Esophagus mucosa (tissue), 1 donor: ENCODE measurements around the gene CHST11. TPM values are rescaled to one million over a fixed set of nuclear protein-coding genes. Genes with fewer than 3 reads are reported as not detected.

ENCODE experiments used
- ATAC-seq: fragments of 200-7000 bp; cut with Tn5 transposase; one replicate; pipeline ENCODE4 v1.9.1; 2020
- total RNA-seq: library from RNA; stranded (reverse); gene quantifications from one replicate; pipeline ENCODE4 v1.2.4, GENCODE V29; 2023
- donor health status: DM: yes; HTN: yes; CAD: no.

The CHST11 gene
- total RNA-seq, 1 donor from 2014 or later, result 7.3 TPM

DNA sequence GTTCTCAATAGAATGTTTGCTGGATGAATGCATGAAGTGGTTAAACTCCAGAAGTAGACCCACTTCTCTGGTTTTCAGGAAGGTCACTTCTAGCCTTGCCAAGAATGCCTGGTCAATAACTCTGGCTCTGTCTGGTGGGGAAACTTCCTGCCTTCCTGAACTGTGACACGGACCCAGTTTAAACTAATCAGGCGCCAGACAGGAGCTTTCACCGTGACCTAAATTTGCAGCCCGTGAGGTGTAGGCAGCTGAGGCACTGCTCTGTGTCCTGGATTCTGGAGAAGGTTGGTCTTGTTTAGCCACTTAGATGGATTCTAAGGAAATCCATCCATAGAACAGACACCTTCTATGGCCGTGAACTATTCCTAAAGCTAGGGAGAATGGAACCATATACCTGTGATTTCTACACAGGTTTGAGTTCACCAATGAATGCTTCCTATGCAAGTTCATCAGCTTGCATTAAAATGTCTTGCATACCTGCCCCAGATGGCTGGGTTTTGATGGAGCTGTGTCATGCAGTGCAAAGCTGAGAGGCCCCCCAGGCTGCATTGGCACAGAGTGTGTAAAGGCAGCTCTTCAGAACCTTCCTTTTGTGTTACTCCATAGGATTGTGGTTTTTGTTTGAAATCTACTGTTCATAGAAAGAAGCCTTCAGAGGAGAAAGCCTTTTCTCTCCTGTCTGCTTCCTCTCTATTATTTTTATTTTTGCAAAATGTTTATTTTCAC, 4.4 kb downstream of the CHST11 start:
- ATAC-seq, result no peak

DNA sequence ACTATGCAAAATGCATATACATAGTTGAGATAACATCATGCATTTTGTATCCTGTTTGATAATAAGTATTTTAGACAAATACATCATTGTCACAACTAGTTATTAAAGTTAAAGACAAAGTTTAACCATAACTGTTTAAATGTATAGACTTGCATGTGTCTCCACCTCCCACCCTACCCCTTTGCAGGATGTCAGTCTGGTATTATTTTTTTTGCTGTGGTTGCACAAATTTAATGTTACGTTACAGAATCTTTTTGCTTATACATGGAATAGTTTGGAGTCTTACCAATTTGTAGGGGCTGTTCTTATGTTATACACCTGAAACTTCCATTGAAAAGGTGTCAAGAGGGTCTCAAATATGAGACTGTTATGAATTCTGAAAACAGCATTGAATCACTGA, 5.6 kb downstream of the CHST11 start:
- ATAC-seq, result no peak

DNA sequence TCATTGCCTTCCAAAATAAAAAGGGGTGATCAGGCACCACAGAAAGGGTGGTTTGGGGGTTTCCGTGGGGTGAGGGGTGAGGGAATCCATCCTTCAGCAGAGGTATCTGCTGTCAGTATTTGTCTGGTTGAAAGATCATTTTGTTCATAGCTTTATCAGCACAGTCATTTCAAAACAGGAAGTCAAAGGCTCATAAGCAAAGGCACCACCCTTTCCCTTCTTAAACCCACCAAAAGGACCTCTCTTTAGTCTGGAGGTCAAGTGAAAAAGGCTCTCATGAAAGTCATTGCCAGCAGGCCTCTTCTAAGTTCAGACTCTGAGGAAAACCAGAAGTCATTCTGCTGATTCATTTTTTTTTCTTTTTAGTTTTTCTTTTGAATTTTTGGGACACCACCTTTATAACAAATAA, 6.2 kb downstream of the CHST11 start:
- ATAC-seq, result peak; percentile 9

DNA sequence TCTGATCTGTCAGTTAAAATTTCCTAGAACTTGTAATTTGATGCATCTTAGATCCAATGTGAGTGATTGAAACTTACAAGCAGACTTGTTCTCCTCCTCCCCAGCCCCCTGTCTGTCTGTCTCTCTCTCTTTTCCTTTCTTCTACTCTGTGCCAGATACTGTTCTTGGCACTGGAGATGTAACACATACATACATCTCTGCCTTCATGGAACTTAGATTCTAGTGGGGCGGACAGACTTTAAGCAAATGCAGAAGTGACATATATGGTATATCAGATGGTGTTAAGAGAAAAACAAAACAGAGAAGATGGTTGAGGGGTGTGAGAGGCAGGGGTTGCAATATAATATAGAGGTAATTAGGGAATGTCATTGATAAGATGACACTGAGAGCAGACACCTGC, 6.6 kb downstream of the CHST11 start:
- no peak for ATAC-seq

DNA sequence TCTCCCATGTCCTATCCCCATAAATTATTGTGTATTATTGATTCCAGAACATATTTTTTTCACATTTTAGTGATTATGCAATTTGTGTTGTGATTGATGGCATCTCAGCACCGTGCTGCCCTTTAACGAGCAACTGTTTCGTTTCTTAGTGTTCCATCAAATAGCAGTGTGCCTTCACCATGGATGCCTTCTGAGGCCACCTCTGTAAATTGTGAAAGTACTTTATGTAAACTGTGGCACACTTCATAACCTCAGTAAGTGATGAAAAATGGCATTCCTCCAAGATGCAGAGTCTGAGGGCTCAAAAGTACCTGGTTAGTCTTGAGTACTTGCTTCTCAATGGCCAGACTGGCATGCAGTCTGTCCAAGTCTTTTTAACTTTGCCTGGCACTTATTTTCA, 8.2 kb downstream of the CHST11 start:
- no peak for ATAC-seq

DNA sequence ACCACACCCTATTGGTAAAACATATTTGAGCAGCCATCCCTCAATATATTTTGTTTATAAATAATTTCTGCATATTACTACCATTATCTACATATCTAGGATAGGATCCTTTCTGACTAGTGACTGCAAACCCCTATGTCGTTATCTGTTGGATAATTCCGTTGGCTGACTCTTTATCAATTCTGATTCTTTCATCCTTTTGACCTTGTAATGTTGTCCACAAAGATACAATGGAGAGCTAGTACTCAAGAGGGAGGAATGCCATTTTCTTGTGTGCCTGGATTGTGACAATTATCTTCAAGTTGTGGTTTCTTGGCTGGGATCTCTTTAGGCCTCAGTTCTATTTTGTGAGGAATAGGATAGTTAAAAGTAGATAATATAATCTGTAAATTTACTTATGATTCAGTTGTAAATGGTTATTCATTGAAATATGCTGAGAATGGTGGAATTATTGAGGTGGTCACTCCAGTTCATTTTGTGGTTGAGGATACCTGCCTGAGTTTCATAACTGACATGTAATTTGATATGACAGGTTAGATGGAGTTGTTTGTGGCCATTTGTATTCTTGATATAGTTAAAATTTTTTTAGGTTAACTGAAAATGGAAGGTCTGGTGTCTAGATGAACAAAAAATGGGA, 10.1 kb downstream of the CHST11 start:
- ATAC-seq, result no peak

DNA sequence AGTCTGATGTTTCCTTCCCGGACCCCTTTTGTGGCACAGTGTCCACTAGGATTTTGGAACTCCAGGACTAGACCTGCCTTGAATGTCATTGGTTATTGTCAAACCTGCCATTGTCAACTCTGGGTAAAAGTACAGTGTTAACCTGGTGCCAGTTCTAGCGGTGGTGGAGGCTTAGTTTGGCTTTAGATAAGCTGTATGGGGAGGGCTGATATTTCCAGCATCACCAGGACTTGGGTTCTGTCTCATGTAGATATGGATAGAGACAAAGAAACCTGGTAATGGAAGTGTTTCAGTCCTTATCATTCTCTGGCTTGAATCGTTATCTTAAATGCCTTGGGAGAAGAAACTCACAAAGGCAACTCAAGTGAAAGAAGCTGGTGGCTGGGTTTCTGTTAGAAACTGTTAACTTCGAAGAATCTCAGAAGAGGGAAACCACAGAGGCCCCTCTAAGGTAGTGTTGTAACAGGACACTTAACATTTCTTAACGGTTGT, 10.6 kb downstream of the CHST11 start:
- ATAC-seq, result no peak

DNA sequence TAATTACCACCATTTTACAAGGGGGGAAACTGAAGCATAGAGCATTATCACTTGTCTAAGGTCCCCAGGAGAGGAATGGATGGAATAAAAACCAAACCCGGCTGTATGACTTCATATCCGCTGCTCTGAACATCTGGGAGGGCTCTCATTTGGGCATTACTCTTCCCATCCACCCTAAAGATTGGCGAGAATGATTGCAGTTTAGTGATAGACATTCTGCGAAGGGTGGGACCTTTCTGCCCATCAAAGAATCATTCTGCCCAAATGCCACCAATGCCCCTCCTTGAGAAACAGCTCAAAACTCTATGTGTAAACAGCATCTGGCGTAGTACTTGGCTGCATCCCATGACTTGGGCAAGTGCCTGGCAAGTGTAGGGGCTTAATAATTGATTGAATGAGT, 11.6 kb downstream of the CHST11 start:
- ATAC-seq, result no peak

DNA sequence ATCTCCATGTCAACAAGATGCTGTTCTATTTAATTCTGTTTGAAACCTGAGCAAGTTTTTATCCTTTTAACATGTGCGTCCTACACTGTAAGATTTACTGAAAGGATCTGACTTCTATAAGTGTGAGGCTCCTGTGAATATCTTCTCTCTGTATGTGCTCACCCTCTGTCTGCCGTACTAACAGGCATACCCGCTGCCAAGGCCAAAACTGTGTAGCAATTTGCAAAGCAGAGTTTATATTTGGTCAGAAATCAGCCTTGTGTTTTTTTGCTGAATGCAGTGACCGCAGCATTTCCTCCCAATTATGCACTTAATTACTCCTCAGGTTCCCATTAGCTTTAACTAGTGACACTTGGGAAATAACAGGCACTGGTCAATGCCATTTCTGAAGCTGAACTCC, 12.3 kb downstream of the CHST11 start:
- no peak for ATAC-seq

DNA sequence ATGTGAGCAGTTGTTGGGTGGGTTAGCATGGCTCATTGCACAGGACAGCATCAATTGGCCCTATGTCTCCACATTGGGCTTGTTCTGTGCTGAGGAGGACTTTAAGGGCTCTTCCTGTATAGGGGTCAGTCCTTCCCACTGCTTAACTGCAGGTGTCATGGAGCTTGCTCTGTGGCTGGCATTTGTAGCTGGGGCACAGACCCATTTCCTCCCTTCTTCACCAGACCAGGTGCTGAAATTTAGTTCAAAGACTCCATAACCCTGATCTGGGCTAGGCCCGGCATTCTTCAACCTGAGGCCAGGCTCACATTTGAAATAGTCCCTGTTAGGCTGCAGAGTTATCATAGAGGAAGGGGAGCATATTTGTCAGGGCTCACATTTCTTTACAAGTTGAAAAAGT, 12.8 kb downstream of the CHST11 start:
- ATAC-seq, result no peak

DNA sequence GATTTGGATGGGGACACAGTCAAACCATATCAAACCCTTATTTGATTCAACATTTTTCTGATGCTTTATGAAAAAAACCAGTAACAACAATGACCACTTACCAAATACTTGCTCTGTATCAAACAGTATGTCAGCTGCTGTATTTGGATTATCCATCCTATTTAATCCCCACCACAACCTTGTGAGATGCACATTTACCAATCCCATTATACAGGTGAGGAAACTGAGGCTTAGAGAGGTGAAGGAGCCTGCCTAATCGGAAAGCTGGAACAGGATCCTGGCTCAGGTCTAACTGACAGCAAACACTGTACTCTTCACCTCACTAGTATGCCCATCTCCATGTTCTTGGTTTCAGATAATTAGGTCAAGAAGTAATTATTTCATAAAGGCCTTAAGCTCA, 13.8 kb downstream of the CHST11 start:
- no peak for ATAC-seq

DNA sequence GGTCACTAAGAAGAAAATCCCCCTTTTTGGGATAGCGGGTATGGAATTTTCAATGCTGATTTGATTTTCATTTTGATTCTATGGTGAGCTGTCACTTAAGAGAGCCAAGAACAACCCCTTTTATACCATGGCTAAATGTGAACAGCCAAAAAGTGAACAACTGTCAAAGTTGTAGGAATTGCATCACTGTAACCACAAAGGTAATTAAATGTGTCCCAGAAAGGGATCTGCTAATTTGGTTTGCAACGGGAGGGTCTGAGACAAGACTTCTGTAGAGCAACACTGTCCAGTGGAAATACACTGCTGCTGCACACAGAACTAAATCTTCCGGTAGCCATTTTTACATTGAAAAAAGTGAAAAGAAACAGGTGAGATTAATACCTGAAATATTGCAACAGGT, 14.6 kb downstream of the CHST11 start:
- ATAC-seq, result no peak

DNA sequence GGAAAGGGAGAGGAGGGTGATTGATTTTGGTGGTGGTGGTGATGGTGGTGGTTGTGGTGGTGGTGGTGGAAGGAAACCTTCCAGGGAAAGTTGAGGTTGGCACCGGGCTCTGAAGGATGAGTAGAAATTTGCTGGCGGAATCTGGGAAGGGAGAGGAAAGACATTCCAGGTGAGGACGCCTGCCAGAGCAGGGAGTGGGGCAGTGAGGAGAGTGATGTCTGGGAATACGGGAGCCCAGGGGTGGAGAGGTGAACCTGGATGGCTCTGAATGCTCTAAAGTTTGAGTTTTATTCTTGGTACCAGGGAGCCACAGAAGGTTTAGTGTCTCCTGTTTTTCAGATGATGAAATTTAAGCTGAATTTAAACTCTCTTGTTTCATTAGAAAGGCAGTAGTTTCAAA, 16.0 kb downstream of the CHST11 start:
- ATAC-seq, result no peak

DNA sequence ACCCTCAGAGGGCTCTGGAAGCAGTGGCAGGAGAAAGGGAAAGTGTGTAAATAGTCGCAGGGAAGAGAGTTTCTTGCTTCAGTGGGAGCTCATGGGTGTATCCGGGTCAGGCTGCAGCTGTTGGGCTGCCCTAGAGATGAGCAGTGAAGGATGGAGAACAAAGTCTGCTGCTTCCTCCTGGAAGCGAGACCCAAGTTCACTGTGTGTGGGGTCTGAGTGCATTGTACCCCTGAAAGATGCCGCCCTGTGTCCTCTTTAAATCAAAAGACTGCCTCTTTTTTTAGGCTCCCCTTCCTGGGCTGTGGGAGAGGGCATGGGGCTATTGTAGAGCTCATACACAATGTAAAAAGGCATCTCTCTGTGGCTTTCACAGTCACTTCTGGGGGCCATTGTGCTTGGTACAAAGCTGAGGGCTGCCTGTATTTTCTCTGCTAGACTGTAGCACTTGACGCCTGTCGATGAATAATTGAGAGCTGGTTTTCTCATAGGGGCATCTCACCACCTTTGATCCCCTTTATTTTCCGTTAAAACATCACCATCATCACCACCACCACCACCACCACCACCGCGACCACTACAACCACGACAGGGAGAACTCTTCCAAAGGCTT, 16.7 kb downstream of the CHST11 start:
- ATAC-seq, result peak; percentile 36

DNA sequence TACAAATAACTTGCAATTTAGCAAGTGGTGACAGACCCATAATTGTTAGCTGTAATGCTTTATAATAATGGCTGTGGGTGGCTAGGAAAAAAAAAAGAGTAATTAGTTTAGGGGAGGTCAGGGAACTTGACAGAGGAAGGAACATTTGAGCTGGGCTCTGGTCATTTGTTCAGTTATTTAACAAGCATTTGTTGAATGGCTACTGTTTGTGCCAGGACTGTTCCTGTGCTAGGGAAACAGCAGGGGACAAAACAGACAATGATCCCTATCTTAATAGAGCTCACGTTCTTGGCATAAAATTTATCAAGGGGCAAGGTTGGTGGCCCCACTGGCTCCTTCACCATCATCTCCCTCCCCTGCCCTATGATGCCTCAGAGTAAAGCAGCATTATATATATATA, 18.5 kb downstream of the CHST11 start:
- no peak for ATAC-seq

DNA sequence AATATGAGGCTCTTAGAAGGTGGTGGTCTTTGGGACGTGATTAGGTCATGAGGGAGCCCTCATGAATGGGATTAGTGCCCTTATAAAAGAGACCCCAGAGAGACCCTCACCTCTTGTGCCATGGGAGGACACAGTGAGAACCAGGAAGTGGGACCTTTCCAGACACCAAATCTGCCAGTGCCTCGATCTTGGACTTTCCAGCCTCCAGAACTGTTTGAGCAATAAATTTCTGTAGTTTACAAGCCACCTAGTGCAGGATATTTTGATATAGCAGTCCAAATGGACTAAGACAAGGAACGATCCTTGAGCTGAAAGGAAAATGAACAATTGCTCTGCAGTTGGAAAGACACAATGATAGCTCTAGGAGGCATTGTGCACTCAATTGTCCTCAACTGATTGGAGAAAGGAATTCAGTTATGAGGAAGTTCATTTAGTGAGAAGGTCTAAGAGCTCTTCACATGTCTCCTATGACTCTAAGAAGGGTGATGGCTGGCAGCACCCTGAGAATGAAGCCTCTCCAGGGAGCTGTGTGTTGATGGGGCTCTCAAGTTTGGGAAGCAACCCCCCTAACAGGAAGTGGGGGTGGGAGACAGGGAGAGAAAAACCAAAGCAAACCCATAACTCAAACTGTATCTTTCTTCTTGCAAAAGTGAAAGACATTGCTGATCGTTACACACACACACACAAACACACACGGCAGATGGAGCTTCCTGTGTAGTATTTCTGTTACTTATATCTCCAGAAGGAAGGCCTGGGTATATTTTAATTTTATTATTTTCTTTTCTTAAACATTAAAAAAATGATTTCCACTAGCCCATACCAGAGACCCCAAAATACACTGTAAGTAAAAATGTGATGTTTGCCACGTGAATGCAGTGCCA, 21.0 kb downstream of the CHST11 start:
- no peak for ATAC-seq

DNA sequence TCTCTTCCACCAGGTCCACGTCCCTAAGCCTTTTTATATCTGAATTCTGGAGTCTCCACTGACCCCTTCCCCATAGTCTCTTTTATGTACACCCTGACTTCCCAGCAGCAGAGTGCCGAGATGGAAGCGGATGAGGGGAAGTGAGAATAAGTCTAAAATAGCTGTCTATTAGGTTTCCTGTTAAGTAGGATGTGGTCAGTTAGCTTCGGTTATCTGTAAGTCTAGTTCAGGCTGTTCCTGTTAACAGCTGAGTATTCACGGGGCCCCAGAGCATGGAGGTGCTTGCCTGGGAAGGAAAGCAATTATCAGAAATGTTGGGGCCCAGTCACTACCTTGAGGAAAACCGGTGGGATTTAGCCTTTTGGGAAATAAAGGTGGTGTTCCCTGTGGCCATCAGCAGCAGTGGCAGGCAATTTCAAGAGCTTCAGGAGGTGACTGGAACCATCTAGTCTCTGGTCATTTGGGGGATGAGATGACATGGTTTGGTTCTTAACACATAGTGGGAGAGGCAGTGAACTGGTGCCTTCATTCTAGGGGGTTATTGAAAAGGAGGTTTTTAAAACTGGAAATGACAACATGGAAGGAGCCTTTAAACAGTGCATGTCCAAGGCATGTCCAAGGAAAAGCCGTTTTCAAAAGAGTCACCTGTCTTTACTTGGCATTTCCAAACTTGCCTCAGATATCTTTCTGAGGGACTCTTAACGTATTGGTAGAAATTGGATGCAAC, 21.8 kb downstream of the CHST11 start:
- peak; percentile 64 for ATAC-seq

DNA sequence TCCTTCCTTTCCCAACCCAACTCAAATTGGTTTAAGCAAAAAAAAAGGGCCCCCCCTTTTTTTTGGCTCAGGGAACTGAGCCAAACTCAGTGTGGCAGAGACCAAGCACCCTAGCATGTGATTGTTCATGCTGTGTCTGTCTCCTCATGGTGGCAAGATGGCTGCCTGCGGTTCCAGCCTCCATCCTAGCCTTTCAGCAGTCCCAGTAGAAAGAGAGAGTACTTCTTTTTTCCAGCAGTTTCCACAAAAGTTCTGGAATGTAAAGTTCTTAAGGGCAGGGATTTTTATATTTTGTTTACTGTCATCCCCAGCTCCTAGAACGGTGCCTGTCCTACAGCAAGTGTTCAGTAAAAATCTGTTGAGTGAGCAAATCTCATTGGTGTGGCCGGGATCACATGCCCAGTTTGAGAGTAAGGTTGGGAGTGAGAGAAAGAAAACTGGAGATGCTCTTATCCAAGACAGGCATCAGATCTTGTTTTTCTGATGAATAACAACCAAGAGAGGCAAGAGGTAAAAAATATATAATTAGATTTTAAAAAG, 22.4 kb downstream of the CHST11 start:
- no peak for ATAC-seq

DNA sequence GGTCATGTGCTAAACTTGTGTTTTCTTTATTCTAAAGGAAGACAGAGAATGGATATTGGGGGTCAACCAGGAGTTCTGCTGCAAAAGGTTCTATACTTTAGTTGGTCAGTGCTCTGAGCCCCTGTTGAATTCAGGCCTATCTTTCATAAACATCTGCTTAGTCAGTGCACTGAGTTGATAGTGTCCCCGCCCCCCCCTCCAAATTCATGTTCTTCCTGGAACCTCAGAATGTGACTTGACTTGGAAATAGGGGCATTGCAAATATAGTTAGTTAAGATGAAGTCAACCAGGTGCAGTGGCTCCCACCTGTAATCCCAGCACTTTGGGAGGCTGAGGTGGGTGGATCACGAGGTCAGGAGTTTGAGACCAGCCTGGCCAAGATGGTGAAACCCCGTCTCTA, 23.3 kb downstream of the CHST11 start:
- ATAC-seq, result no peak

DNA sequence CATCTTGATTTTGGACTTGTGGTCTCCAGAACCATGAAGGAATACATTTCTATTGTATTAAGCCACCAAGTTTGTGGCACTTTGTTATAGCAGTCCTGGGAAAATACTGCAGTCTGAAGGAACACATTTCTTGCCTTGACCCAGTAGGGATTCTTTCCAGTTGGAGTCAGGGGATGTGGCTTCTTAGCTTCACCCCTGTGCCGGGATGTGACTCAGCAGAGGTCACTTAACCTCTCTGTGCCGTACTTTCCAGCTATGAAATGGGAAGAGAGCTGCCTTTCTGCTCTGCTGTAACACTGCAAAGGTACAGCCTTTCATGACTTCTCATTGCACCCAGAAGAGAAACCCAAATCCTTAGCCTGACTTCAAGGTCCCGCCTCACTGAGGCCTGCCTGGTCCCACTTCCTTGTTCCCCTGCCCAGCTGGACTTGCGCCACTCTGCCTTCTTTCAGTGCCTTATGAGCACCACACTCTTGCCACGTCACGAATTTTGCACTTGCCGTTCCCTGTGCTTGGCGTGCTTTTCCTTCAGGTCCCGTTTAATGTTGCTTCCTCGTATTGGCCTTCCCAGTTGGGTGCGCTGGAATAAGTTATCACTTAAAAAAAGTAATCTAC, 24.2 kb downstream of the CHST11 start:
- ATAC-seq, result no peak

DNA sequence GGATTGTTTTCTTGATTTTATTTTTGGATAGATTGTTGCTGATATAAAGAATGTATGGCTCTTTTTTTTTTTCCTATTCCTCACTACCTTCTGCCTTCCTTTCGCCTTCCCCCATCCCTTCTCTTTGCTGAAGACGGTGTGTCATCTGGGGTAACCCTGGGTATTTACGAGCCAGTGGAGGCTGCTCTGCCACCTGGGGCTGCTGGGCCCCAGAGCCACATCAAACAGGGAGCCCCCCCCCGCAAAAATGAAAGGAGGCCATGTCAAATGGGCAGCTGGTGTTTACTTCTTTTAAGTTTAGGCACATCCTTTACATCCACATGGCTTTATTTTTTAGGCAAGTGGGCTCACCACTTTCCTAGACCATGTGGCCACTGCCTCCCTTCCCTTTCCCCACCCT, 25.4 kb downstream of the CHST11 start:
- no peak for ATAC-seq

DNA sequence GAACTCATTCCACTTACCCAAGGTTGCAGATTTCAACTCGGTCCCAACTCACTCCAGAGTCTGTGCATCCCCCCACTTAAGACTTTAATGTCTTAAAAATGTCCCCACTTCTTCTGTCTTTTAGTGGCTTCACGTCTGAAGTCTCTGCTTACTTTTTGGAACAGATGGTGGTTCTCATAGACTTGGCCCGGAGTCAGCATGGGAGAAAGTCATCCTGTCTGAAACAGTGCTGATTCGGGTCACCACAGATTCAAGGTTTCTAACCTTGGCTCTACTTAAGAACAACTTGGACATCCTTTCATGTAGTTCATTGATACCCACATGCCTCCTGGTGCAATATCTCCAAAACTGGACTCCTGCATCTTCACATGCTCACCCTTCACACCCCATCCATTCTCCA, 26.0 kb downstream of the CHST11 start:
- no peak for ATAC-seq
